Left lung (tissue), 10 donors: Measurements from ENCODE around the gene ABCB11. TPM values are rescaled to one million over a fixed set of nuclear protein-coding genes. Genes with fewer than 3 reads are reported as not detected.

ENCODE experiments used
- ATAC-seq: fragments of 200-7000 bp; cut with Tn5 transposase; one replicate; pipeline ENCODE4 v1.9.1; 2020; ENCODE audit warnings: moderate library complexity
- DNase-seq, 4 donors: peaks; one replicate each; pipeline ENCODE4 v3.0.0-alpha.2; 2013 to 2020
- H3K27ac ChIP-seq, 2 donors: fragments of 200-600 bp; sonication (generic) in 1 of 2; one replicate each; pipeline versions ENCODE4 v1.5.0 to v1.8.0; 2020 to 2021
- H3K27me3 ChIP-seq, 2 donors: fragments of 200-600 bp; sonication (generic) in 1 of 2; one replicate each; pipeline versions ENCODE4 v1.5.0 to v1.8.0; 2020 to 2021
- H3K36me3 ChIP-seq, 2 donors: fragments of 200-600 bp; sonication (generic) in 1 of 2; one replicate each; pipeline versions ENCODE4 v1.5.0 to v1.8.0; 2020 to 2021
- H3K4me1 ChIP-seq, 2 donors: fragments of 200-600 bp; one replicate each; pipeline ENCODE4 v1.8.0; 2021
- H3K4me3 ChIP-seq, 2 donors: fragments of 200-600 bp; sonication (generic) in 1 of 2; one replicate each; pipeline versions ENCODE4 v1.5.0 to v1.8.0; 2020 to 2021; ENCODE audit warnings: mild to moderate bottlenecking in 1 of 2
- H3K9me3 ChIP-seq, 2 donors: fragments of 200-600 bp; sonication (generic) in 1 of 2; one replicate each; pipeline versions ENCODE4 v1.5.0 to v1.8.0; 2020 to 2021
- CTCF ChIP-seq, 2 donors: fragments of 200-600 bp; sonication (generic) in 1 of 2; IDR thresholded peaks; one replicate each; pipeline versions ENCODE4 v1.5.0 to v1.8.0; 2021; ENCODE audit warnings: antibody characterized with exemption in 2 of 2
- intact Hi-C, 2 donors: fragments of 100-400 bp; cut with DNase I; formaldehyde crosslinking; loops; one replicate each; pipeline versions ENCODE4 v1.11.2 to v1.14.2; 2022
- polyA plus RNA-seq, 6 donors: library from polyadenylated mRNA; unstranded; fragments of 120-200 nt; gene quantifications; one replicate each; pipeline ENCODE4 v1.2.1, GENCODE V29; 2013; ENCODE audit not compliant: insufficient read length in 6 of 6
- total RNA-seq, 2 donors: library from RNA; stranded (reverse); fragmentation: NEBNext Ultra II Directional; extraction: Animal tissue kit (Norgen Biotek cat#: 25700); gene quantifications; one replicate each; pipeline ENCODE4 v1.2.1, GENCODE V29; 2021
- donor health status: DM: no; HTN: yes; CAD: no.
- donor health status: DM: no; HTN: no; CAD: no.

ABCB11 gene
- total and polyA plus RNA-seq, 8 donors, result 0.02 to 0.23 (median 0.08) TPM; not detected in 1

- H3K4me3 ChIP-seq, result no peak overlapping the region
- TF ChIP-seq CTCF (IDR thresholded peaks at IDR 0.05), result no peak
- no peaks in the 10 kb centered on the region for H3K36me3 ChIP-seq
- H3K4me1 ChIP-seq, result no peaks in the 10 kb centered on the region
- DNase-seq, result no peak
- no peak for ATAC-seq
- H3K9me3 ChIP-seq, result no peaks in the 10 kb centered on the region
- H3K27ac ChIP-seq, result no peak overlapping the region
- no peaks in the 10 kb centered on the region for H3K27me3 ChIP-seq
- intact Hi-C loops, result no loop called here
Measured at GRCh38 chr2:169011698-169012097, 19.4 kb downstream of the ABCB11 start.

- no peak for TF ChIP-seq CTCF (IDR thresholded peaks at IDR 0.05)
- Histone ChIP-seq H3K4me3 (no peak overlapping the region), H3K27me3 (no peaks in the 10 kb centered on the region), H3K9me3 (no peaks in the 10 kb centered on the region), H3K4me1 (no peaks in the 10 kb centered on the region), H3K36me3 (no peaks in the 10 kb centered on the region), H3K27ac (no peak overlapping the region)
- intact Hi-C loops, result no loop called here
- DNase-seq, result no peak
- no peak for ATAC-seq
Measured at GRCh38 chr2:169010633-169011460, 20.3 kb downstream of the ABCB11 start.

- Histone ChIP-seq H3K9me3 (no peaks in the 10 kb centered on the region), H3K4me3 (no peak overlapping the region), H3K27me3 (no peaks in the 10 kb centered on the region), H3K36me3 (no peaks in the 10 kb centered on the region), H3K4me1 (no peaks in the 10 kb centered on the region), H3K27ac (no peak overlapping the region)
- TF ChIP-seq CTCF (IDR thresholded peaks at IDR 0.05), result no peak
- intact Hi-C loops, result no loop called here
- DNase-seq (no peak), ATAC-seq (no peak)
Measured at GRCh38 chr2:169009865-169010579, 21.1 kb downstream of the ABCB11 start.

DNA sequence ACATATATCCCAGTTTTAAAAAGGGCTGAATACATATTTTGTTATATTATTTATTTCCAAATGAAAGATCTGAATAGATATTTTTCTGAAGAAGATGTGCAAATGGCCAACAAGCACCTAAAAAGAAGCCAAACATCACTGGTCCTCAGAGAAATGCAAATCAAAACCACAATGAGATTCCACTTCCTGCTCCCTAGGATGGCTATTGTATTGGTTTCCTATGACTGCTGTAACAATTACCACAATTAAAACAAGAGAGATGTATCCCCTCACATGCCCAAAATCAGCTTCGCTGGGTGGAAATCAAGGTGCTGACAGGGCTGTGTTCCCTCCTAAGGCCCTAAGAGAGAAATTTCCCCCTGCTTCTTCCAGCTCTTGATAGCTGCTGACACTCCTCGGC is 23.2 kb downstream of the ABCB11 start:
- Histone ChIP-seq H3K27me3 (no peaks in the 10 kb centered on the region), H3K9me3 (no peaks in the 10 kb centered on the region), H3K4me3 (no peak overlapping the region), H3K4me1 (no peaks in the 10 kb centered on the region), H3K27ac (no peak overlapping the region), H3K36me3 (no peaks in the 10 kb centered on the region)
- DNase-seq (no peak), ATAC-seq (no peak)
- TF ChIP-seq CTCF (IDR thresholded peaks at IDR 0.05), result no peak
- intact Hi-C loops, result no loop called here

GRCh38 chr2:169007356-169007755 is 23.8 kb downstream of the ABCB11 start:
- Histone ChIP-seq H3K9me3 (no peaks in the 10 kb centered on the region), H3K27ac (no peak overlapping the region), H3K36me3 (no peaks in the 10 kb centered on the region), H3K4me1 (no peaks in the 10 kb centered on the region), H3K4me3 (no peak overlapping the region), H3K27me3 (no peaks in the 10 kb centered on the region)
- DNase-seq (no peak), ATAC-seq (no peak)
- no peak for TF ChIP-seq CTCF (IDR thresholded peaks at IDR 0.05)
- intact Hi-C loops, result no loop called here
